NCI-H1092 treated with DMSO at 0.1 percent for 48 hours (cell line): ENCODE measurements around the gene SAMD4A.

Experiments
- DNase-seq: peaks from one replicate; lab custom pipeline; 2025; lab: John Stamatoyannopoulos, UW

SAMD4A gene

DNA sequence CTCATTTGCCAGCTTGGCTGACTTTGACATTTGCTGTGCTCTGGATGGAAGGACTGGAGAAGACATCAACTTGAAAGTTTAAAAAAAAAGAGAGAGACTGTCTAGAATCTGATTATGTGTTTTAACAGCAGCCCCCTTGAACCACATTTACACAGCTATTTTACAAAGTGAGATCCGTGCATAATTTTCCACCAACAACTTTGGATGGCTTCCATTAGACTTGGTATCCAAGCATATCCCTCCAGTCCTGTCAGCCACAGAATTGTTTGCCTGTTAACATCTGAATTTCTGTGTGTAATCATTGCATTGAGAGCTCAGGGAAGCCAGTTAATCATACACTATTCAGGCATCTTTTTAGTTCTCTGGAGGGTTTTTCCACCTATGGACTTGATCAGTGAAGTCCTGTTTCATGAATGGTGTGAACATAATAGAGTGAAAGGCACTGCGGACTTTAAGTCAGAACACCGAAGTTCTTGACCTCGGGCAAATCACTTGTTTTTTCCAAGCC lies 93.7 kb downstream of the SAMD4A start:
- DNase-seq: no peak

- DNase-seq: no peak
Measured at GRCh38 chr14:54662491-54663133, 95.7 kb downstream of the SAMD4A start.

- no peak for DNase-seq
Measured at GRCh38 chr14:54664961-54665360, 98.0 kb downstream of the SAMD4A start.

- no peak for DNase-seq
Measured at GRCh38 chr14:54665946-54666345, 99.0 kb downstream of the SAMD4A start.

DNA sequence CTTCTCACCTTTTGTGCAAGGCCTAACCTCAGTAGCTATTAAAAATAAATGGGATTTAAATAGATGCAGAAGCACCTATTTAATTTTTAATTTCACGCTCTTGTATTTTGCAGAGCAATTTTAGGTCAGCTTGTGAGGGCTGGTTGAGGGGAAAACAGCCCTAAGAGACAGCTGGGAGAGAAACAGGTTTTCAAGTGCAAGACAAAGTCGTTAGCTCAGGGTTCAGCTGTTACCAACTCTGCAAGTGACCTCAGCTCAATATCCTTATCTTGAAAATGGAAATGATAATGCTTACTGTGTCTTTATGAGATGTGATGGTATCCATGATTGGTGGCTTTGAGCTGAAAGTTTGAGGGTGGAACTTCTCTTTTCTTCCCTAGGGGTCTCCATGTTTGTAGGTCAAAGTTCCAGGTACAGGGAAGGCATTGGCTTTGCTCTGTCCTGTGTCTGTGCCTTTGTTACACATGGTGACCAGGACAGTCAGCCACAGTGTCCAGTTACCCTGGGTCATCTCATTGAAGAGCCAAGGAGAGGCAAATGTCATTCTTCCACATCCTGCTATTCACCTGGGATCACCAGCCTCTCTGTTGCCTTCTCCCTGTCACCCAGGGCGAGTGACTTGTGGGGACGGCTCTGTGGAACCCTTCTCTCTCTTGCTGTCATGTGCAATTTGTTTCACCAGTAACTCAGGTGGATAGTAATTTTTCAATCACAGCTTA lies 100.3 kb downstream of the SAMD4A start:
- DNase-seq: no peak

- DNase-seq: no peak
Measured at GRCh38 chr14:54667764-54668163, 100.8 kb downstream of the SAMD4A start.

- no peak for DNase-seq
Measured at GRCh38 chr14:54669721-54670561, 103.0 kb downstream of the SAMD4A start.

DNA sequence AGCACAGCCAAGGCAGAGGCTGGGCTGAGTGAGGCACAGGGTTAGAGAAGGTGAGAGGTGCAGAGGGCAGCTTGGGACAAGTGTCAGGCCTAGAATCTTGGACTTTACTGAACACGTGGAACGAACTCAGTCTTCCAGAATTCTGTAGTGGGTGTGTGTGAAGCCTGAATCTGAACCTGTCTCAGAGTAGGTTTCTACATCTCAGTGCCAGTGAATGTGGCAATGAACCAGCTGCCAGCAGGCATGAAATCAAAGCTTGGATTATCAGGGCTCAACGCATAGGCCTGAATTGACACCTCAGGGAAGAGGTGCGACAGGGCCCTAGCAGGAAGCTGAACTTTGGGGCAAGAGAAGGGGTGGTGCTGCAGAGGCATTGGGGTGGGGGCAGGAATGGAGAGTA lies 104.6 kb downstream of the SAMD4A start:
- DNase-seq: no peak

DNA sequence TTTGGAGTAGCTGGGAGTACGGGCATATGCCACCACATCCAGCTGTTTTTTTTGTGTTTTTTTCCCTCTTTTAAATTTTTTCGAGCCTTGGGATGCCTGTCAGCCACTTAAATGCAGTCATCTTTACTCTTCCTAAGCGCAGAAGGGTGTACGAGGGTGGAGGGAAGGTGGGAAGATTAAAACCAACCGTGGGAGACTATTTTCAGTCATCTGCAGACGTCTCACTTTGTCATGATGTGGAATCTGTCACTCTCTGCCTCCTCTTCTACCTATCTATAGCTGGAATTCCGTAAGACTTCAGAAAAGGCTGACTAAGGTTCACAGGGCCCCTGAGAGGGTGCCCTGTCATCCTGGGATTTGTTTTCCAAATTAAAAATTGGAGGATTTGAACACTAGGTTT lies 105.3 kb downstream of the SAMD4A start:
- no peak for DNase-seq

DNA sequence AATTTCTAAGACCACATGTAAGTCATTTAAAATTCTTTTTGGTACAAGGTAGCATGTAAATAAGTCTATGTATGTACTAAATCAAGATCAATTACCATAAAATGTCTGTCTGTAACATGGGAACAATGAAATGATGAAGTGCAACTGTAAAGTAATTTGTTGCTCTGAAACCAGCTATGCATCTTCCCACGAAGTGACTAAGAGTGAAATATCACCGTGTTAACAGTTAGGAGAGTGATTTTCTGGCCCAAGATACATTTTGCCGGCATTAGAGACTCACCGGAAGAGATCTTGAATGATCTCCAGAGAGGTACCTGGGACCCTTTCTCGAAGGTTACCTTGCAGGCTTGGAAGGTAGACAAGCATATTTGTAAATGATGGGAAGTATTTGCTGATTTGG lies 105.8 kb downstream of the SAMD4A start:
- DNase-seq: no peak

- no peak for DNase-seq
Measured at GRCh38 chr14:54673193-54674045, 106.5 kb downstream of the SAMD4A start.

GRCh38 chr14:54674046-54674741 lies 107.3 kb downstream of the SAMD4A start:
- DNase-seq: no peak

DNA sequence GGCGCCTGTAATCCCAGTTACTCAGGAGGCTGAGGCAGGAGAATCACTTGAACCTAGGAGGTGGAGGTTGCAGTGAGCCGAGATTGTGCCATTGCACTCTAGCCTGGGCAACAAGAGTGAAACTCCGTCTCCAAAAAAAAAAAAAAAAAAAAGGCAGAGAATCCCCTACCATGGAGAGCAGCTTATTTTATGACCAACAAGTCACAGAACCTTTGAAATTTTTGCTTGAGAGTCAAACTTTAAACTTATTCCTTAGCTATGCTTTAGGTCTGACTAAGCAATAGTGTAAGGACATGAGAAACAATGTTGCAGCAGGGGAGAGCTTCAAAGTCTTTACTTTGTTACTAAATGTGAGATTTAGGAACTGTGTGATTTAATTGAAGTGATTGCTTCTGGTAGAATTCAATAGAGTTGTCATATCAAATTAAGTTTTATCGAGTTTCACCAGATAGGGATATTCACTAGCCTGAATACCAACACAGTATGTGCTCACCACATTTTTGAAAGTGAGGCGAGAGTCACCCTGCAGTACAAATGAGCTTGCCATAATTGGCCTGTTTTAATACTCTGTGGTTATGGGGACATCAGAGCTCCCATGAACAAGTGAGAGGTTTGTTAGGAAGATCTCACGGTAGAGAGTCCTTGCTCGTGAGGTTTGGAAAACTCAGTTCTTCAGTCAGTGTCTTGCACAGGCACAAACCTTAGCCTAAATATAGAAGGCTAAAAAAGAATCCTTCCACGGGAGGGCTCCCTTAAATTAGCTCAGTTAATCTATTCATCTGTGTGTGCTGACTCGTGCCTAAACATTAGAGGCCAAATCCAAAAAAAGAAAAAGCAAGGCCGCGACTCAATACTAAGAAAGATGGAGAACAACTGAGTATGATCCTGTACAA lies 108.6 kb downstream of the SAMD4A start:
- DNase-seq: no peak

DNA sequence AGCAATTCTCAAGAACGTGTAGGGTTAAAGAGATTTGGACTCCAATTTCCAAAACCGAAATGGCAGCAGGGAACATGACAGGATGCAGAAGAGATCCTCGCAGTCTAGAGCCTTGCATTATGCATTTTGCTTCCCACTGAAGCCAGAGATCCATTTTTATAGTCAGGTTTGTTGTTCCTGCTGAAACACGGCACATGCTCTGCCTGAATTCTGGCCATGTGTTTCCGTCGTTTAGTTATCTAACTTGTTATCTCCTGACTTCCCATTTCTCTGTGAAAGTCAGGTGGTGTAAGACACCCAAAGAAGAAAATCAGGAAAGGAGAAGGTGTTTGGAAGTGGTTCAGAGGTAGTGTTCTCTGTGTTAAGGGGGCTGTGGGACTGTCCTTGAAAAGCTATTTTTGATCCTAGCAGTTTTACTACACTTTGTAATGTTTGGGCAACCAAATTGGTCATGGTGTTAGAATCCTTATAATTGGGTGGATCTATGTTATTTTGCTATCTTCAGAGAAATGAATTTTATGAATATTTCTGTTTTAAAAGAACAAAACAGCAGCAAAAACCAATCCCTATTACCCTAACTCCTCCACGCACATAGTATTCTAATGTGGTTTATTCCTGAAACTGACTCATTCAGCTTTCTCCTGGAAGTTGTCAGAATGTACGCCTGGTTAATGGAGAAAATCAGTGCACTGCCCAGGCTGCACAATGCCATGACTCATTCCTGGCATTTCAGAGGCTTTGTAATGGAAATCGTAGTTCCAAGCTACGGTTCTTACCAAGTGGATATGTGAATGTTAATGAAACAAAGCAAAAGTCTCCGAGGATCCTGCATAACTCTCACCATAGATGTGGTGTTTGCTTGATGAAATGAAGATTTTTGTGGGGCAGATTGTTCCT lies 110.1 kb downstream of the SAMD4A start:
- DNase-seq: no peak

DNA sequence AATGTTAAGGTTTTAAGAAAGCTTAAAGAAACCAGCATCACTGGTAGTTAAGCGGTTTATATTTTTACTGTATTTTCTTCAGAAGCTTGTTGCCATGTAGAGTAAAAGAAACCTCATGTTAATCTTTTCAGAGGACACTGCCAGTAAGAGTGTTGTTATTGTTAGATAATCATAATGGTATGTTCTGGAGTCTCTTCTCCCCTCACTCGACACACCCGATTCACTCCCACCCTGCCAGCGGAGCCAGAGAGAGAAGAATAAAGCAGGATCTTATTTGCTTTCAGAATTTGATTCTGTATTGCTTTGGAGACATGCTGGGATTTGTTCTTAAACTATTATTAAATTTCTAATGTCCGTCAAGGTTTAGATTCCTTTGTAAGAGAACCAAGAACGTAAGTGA lies 113.7 kb downstream of the SAMD4A start:
- no peak for DNase-seq

- no peak for DNase-seq
Measured at GRCh38 chr14:54681811-54682261, 114.9 kb downstream of the SAMD4A start.

DNA sequence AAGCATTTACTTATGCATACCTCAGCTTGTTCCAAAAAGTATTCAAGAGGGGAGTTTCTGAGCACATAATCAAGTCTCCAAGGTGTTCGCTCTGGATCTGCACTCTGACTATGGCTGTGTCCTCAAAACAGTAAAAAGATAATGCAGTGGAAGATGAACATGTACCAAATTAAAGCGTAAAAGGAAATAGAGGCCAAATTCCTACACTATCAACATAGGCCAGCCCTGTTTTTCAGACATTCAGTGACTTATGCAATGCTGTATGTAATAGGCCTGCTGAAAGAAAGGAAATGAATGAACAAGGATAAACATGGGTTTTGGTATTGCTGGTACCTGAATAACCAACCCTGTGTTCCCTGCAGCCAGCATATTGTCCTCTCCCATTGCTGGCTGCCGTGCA lies 115.7 kb downstream of the SAMD4A start:
- no peak for DNase-seq

DNA sequence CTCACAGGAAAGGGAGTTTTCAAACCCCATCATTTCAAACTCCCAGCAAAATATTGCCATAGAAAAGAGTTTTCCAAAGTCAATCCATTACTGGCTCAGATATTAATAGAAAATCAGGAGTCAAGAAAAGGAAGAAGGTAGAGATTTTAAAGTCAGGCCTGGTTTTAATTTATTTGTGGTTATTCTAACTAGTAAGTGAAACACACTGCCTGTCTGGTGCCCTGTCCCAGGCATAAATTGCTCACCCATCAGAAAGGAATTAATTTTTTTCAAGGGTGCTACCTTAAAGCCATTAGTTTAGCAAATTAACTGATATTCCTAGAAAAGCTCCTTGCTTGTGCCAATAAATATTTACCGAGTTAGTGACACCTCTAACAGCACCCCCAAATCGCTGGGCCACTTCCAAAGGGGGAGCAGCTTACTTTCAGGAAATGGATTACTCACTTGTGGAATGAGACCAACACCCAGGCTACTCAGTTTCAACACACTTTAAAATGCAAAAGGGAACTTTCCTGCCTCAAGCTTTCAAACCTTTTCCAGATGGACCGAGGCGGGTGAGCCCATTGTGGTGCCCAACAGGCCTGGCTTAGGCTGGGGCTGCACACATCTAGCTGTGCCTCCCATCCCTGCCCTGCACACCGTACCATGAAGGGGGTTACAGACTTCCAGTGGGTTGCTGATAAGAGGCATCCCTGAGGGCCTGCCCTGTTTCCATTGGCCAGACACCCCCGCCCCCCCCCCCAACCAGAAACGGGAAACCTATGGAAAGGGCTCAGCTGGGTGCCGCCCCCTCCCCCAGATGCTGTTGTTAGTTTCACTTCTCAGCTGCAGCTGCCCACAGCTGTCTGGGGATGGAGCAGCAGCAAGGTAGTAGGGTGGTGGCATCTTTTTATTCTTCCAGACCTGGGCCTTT lies 117.2 kb downstream of the SAMD4A start:
- no peak for DNase-seq
